CD14-positive monocyte (primary cell): ENCODE measurements around the gene JARID2. TPM values are rescaled to one million over a fixed set of nuclear protein-coding genes. Genes with fewer than 3 reads are reported as not detected.

ENCODE experiments used
- DNase-seq, 3 donors: peaks; one replicate each; pipeline ENCODE4 v3.0.0-alpha.2; 2011 to 2022
- H2AFZ ChIP-seq: 2 replicates; pipeline ENCODE4 v1.6.0; 2012; ENCODE audit warnings: mild to moderate bottlenecking, low read depth, low read length, inconsistent platforms; ENCODE audit not compliant: insufficient read depth, poor library complexity, severe bottlenecking
- H3K27ac ChIP-seq, 2 donors: 1 replicate in 1 of 2; 2 replicates in 1 of 2; pipeline ENCODE4 v1.5.1; 2012 to 2013; ENCODE audit warnings: low read length in 2 of 2, control low read depth in 1 of 2, inconsistent platforms in 1 of 2, low read depth in 1 of 2, mild to moderate bottlenecking in 1 of 2
- H3K27me3 ChIP-seq, 2 donors: one replicate each; pipeline versions ENCODE4 v1.6.0 to v1.6.1; 2011 to 2013; ENCODE audit warnings: low read length in 2 of 2; ENCODE audit not compliant: control insufficient read depth in 2 of 2, insufficient read depth in 2 of 2
- H3K36me3 ChIP-seq, 2 donors: replicated peaks in 1 of 2; 1 replicate in 1 of 2; 2 replicates in 1 of 2; pipeline versions ENCODE4 v1.5.1 to v1.6.1; 2012 to 2013; ENCODE audit warnings: low read length in 2 of 2, control low read depth in 1 of 2, inconsistent platforms in 1 of 2, mild to moderate bottlenecking in 1 of 2; ENCODE audit not compliant: insufficient read depth in 2 of 2, control insufficient read depth in 1 of 2
- H3K4me1 ChIP-seq, 2 donors: 1 replicate in 1 of 2; 2 replicates in 1 of 2; pipeline versions ENCODE4 v1.5.1 to v1.6.1; 2012 to 2013; ENCODE audit warnings: low read length in 2 of 2, control low read depth in 1 of 2, inconsistent platforms in 1 of 2, mild to moderate bottlenecking in 1 of 2, moderate library complexity in 1 of 2; ENCODE audit not compliant: insufficient read depth in 2 of 2, control insufficient read depth in 1 of 2
- H3K4me2 ChIP-seq: replicated peaks from 2 replicates; pipeline ENCODE3; 2012; ENCODE audit warnings: low read length, moderate library complexity, mild to moderate bottlenecking; ENCODE audit not compliant: poor library complexity, severe bottlenecking; ENCODE audit errors: extremely low read depth
- H3K4me3 ChIP-seq, 3 experiments: fragments of 200-600 bp in 1 of 3; sonication (generic) in 1 of 3; replicated peaks in 1 of 3; 1 replicate in 2 of 3; 2 replicates in 1 of 3; pipeline ENCODE4 v1.5.1; 2011 to 2013; ENCODE audit warnings: low read length in 3 of 3, mild to moderate bottlenecking in 3 of 3, control low read depth in 2 of 3, low read depth in 2 of 3, inconsistent platforms in 1 of 3, moderate library complexity in 1 of 3
- H3K79me2 ChIP-seq: 2 replicates; pipeline ENCODE4 v1.6.0; 2012; ENCODE audit warnings: mild to moderate bottlenecking, control low read depth, inconsistent platforms, low read length, moderate library complexity; ENCODE audit not compliant: insufficient read depth
- H3K9ac ChIP-seq: 2 replicates; pipeline ENCODE4 v1.6.0; 2017; ENCODE audit warnings: low read length, mild to moderate bottlenecking; ENCODE audit not compliant: insufficient read depth, poor library complexity, severe bottlenecking
- H3K9me3 ChIP-seq, 2 donors: replicated peaks in 1 of 2; 1 replicate in 1 of 2; 2 replicates in 1 of 2; pipeline versions ENCODE4 v1.5.1 to v1.6.1; 2012 to 2013; ENCODE audit warnings: low read length in 2 of 2, control low read depth in 1 of 2; ENCODE audit not compliant: control insufficient read depth in 1 of 2, insufficient read depth in 1 of 2
- H4K20me1 ChIP-seq: 2 replicates; pipeline ENCODE4 v1.6.0; 2012; ENCODE audit warnings: mild to moderate bottlenecking, low read length, control low read depth, moderate library complexity; ENCODE audit not compliant: insufficient read depth
- H3K27ac Mint-ChIP-seq, 7 donors: one replicate each; pipeline ENCODE4 v1.8.0; 2020; ENCODE audit warnings: mild to moderate bottlenecking in 7 of 7, mixed read lengths in 7 of 7, moderate library complexity in 6 of 7, inconsistent platforms in 2 of 7
- H3K27me3 Mint-ChIP-seq, 3 donors: one replicate each; pipeline ENCODE4 v1.8.0; 2021 to 2022; ENCODE audit warnings: low read depth in 3 of 3, mild to moderate bottlenecking in 3 of 3, mixed read lengths in 3 of 3, moderate library complexity in 3 of 3, inconsistent platforms in 1 of 3
- H3K36me3 Mint-ChIP-seq, 2 donors: one replicate each; pipeline ENCODE4 v1.8.0; 2020; ENCODE audit warnings: mixed read lengths in 2 of 2, inconsistent platforms in 1 of 2, mild to moderate bottlenecking in 1 of 2
- H3K4me1 Mint-ChIP-seq: one replicate; pipeline ENCODE4 v1.8.0; 2020; ENCODE audit warnings: mild to moderate bottlenecking, mixed read lengths
- H3K4me3 Mint-ChIP-seq, 2 donors: one replicate each; pipeline ENCODE4 v1.8.0; 2020; ENCODE audit warnings: mild to moderate bottlenecking in 2 of 2, mixed read lengths in 2 of 2, moderate library complexity in 1 of 2
- H3K9me3 Mint-ChIP-seq, 7 donors: one replicate each; pipeline ENCODE4 v1.8.0; 2020 to 2022; ENCODE audit warnings: mixed read lengths in 7 of 7, mild to moderate bottlenecking in 6 of 7, moderate library complexity in 6 of 7, inconsistent platforms in 2 of 7
- CTCF ChIP-seq: fragments of 200-600 bp; IDR thresholded peaks from one replicate; pipeline ENCODE4 v1.8.0; 2022; ENCODE audit warnings: antibody characterized with exemption, mild to moderate bottlenecking
- WGBS: methylation state at CpG from one replicate; pipeline ENCODE4 v1.1.5; 2013; ENCODE audit warnings: missing lambda C conversion rate; ENCODE audit not compliant: insufficient coverage; 5-methylcytosine and 5-hydroxymethylcytosine counted together
- intact Hi-C, 2 donors: fragments of 100-400 bp; cut with micrococcal nuclease; formaldehyde crosslinking; loops; one replicate each; pipeline versions ENCODE4 v1.15.0 to v1.15.1; 2023
- polyA plus RNA-seq, 3 donors: library from polyadenylated mRNA; depleted of rRNA in 1 of 3; unstranded in 2 of 3; stranded (reverse) in 1 of 3; fragments of 300-500 nt in 2 of 3; fragments of >200 nt in 1 of 3; fragmentation: Illumina TruSeq in 2 of 3; gene quantifications; 1 replicate in 2 of 3; 2 replicates in 1 of 3; pipeline ENCODE4 v1.2.3, GENCODE V29; 2012 to 2021

The JARID2 gene
- polyA plus RNA-seq, 3 donors: 6.8 to 17.5 (median 12.5) TPM

DNA sequence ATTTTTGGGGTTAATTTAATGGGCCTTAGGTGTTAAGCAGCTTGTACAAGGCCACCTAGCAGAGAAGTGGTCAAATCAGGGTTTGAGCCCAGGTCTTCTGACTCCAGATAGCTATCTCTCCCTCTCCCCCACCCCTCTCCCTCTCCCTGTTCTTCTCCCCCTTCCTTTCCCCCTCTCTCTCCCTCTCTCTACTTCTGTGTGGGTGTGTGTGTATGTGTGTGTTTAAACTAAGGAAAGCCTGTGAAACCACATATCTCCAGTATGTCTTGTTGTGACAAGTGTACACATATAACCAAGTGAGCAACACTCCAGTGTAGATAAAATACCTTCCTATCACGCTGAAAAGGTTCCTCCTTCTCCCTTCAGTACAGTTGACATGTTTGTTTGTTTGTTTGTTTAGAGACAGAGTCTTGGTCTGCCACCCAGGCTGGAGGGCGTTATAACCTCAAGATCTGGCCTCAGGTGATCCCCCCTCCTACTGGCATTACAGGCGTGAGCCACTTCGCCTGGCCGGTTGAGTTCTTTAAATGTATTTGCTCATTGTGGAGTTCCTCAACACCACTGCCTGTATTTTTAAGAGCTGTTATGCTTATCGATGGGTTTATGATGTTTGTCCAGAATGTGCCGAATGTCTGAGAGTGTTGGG is 140.4 kb downstream of the JARID2 start:
- H3K27ac Mint-ChIP-seq: peak overlapping the region in 5 of 7 donors; percentile 5 to 52 (median 42)
- Histone ChIP-seq H3K9ac (no peak overlapping the region), H2AFZ (no peak overlapping the region), H3K36me3 (no peaks in the 10 kb centered on the region), H3K27ac (peak overlapping the region in 1 of 2 donors; percentile 45), H3K27me3 (no peaks in the 10 kb centered on the region), H3K4me3 (no peak overlapping the region), H3K4me2 (no peak overlapping the region), H4K20me1 (peaks cover 99% of the 10 kb centered on the region), H3K79me2 (peaks cover 100% of the 10 kb centered on the region), H3K4me1 (peaks cover 24 to 39% of the 10 kb centered on the region in 2 donors), H3K9me3 (no peaks in the 10 kb centered on the region)
- H3K9me3 Mint-ChIP-seq: no peaks in the 10 kb centered on the region
- H3K4me1 Mint-ChIP-seq: peaks cover 92% of the 10 kb centered on the region
- no peak for DNase-seq
- peaks cover 9 to 58% of the 10 kb centered on the region in 2 donors for H3K36me3 Mint-ChIP-seq
- no peak for TF ChIP-seq CTCF
- 88% methylated on average over 2 of the region's 7 CpGs for WGBS
- no peak overlapping the region for H3K4me3 Mint-ChIP-seq
- intact Hi-C loops: no loop called here
- peaks cover 0 to 3% (median 2%) of the 10 kb centered on the region in 3 donors for H3K27me3 Mint-ChIP-seq

DNA sequence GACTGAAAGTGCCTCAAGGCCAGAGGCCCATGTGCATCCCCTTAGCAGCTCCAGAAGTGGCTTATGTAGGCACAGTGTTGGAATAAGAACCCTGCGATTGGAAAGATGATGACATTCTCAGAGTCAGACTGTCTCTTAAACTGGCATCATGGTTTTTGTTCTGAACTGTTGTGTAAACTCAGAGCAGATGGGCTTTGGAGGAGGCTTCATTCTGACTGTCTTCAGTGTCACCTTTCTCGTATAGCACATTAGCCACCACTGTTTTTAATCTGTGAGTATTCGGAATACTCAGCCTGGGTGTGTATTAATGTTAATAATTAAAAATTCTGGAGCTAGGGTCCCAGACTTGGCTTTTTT is 140.9 kb downstream of the JARID2 start:
- Histone ChIP-seq H2AFZ (no peak overlapping the region), H3K27me3 (no peaks in the 10 kb centered on the region), H3K27ac (peak overlapping the region in 1 of 2 donors; percentile 45), H3K9ac (no peak overlapping the region), H4K20me1 (peaks cover 99% of the 10 kb centered on the region), H3K4me2 (no peak overlapping the region), H3K36me3 (no peaks in the 10 kb centered on the region), H3K4me1 (peaks cover 24 to 43% of the 10 kb centered on the region in 2 donors), H3K9me3 (no peaks in the 10 kb centered on the region), H3K79me2 (peaks cover 100% of the 10 kb centered on the region), H3K4me3 (no peak overlapping the region)
- no peak for DNase-seq
- no peak for TF ChIP-seq CTCF
- WGBS: 86% methylated on average over 1 of the region's 3 CpGs
- peaks cover 0 to 3% (median 2%) of the 10 kb centered on the region in 3 donors for H3K27me3 Mint-ChIP-seq
- intact Hi-C loops: no loop called here
- H3K9me3 Mint-ChIP-seq: no peaks in the 10 kb centered on the region
- peaks cover 91% of the 10 kb centered on the region for H3K4me1 Mint-ChIP-seq
- peak overlapping the region in 3 of 7 donors; percentile 5 to 51 (median 17) for H3K27ac Mint-ChIP-seq
- peaks cover 11 to 55% of the 10 kb centered on the region in 2 donors for H3K36me3 Mint-ChIP-seq
- H3K4me3 Mint-ChIP-seq: no peak overlapping the region
